Thoracic aorta (tissue), 2 donors: ENCODE measurements around the gene NOD2. TPM values are rescaled to one million over a fixed set of nuclear protein-coding genes. Genes with fewer than 3 reads are reported as not detected.

Source experiments
- ATAC-seq: fragments of 150-250 bp; one replicate; pipeline ENCODE4 v1.8.0; 2017; ENCODE audit warnings: low read depth; ENCODE audit not compliant: insufficient number of reproducible peaks, low FRiP score
- DNase-seq: peaks from one replicate; pipeline ENCODE4 v3.0.0-alpha.2; 2020; ENCODE audit warnings: low spot score
- H3K27ac ChIP-seq, 2 donors: fragments of 200-600 bp; sonication (generic); 1 replicate in 1 of 2; 2 replicates in 1 of 2; pipeline ENCODE4 v1.5.1; 2016; ENCODE audit warnings: mild to moderate bottlenecking in 2 of 2, moderate library complexity in 2 of 2
- H3K27me3 ChIP-seq: fragments of 200-600 bp; sonication (generic); replicated peaks from 2 replicates; pipeline ENCODE4 v1.6.0; 2016; ENCODE audit warnings: mild to moderate bottlenecking; ENCODE audit not compliant: insufficient read depth
- H3K36me3 ChIP-seq: fragments of 200-600 bp; sonication (generic); one replicate; pipeline ENCODE4 v1.5.1; 2016
- H3K4me1 ChIP-seq, 2 donors: fragments of 200-600 bp; sonication (generic); 1 replicate in 1 of 2; 2 replicates in 1 of 2; pipeline versions ENCODE4 v1.5.1 to v1.6.0; 2016; ENCODE audit warnings: low read depth in 2 of 2, mild to moderate bottlenecking in 1 of 2; ENCODE audit not compliant: control insufficient read depth in 1 of 2
- H3K4me3 ChIP-seq: fragments of 200-600 bp; sonication (generic); 2 replicates; pipeline ENCODE4 v1.5.1; 2016; ENCODE audit warnings: mild to moderate bottlenecking
- H3K9me3 ChIP-seq: fragments of 200-600 bp; sonication (generic); 2 replicates; pipeline ENCODE4 v1.5.1; 2016
- CTCF ChIP-seq: fragments of 200-600 bp; sonication (generic); IDR thresholded peaks from one replicate; pipeline ENCODE4 v1.5.1; 2019; ENCODE audit warnings: antibody characterized with exemption
- total RNA-seq, 2 donors: library from RNA; depleted of rRNA; stranded (reverse); fragments of >200 nt; gene quantifications; one replicate each; pipeline versions ENCODE4 v1.1.0 to v1.2.3, GENCODE V29; 2016

NOD2 gene
- total RNA-seq, 2 donors from 2014 or later, result 7.4 to 10.9 TPM

- H3K4me3 ChIP-seq, result no peak overlapping the region
- no peak for ATAC-seq
- DNase-seq, result no peak
- H3K4me1 ChIP-seq, result peaks cover under 1 to 4% of the 10 kb centered on the region in 2 donors
- TF ChIP-seq CTCF, result no peak
- H3K9me3 ChIP-seq, result peaks cover 7% of the 10 kb centered on the region
- H3K27ac ChIP-seq, result no peak overlapping the region
- H3K27me3 ChIP-seq, result no peaks in the 10 kb centered on the region
- H3K36me3 ChIP-seq, result peaks cover 5% of the 10 kb centered on the region
Observed at GRCh38 chr16:50673496-50674275, 19.7 kb upstream of the NOD2 start.

GRCh38 chr16:50674831-50675230 is 18.6 kb upstream of the NOD2 start:
- DNase-seq, result no peak
- no peak for ATAC-seq

GRCh38 chr16:50675686-50676610 is 17.5 kb upstream of the NOD2 start:
- Histone ChIP-seq H3K4me3 (no peak overlapping the region), H3K36me3 (peaks cover 5% of the 10 kb centered on the region), H3K4me1 (no peaks in the 10 kb centered on the region), H3K27ac (no peak overlapping the region), H3K27me3 (no peaks in the 10 kb centered on the region), H3K9me3 (peaks cover 7% of the 10 kb centered on the region)
- TF ChIP-seq CTCF, result no peak
- ATAC-seq (no peak), DNase-seq (no peak)

More at GRCh38 chr16:50674831-50675230, 18.6 kb upstream of the NOD2 start:
- H3K27me3 ChIP-seq, result no peaks in the 10 kb centered on the region
- no peak overlapping the region for H3K27ac ChIP-seq
- peaks cover 5% of the 10 kb centered on the region for H3K36me3 ChIP-seq
- no peak overlapping the region for H3K4me3 ChIP-seq
- TF ChIP-seq CTCF, result no peak
- no peaks in the 10 kb centered on the region for H3K4me1 ChIP-seq
- peaks cover 7% of the 10 kb centered on the region for H3K9me3 ChIP-seq

- DNase-seq (no peak), ATAC-seq (no peak)
- H3K27me3 ChIP-seq, result no peaks in the 10 kb centered on the region
- peaks cover 5% of the 10 kb centered on the region for H3K9me3 ChIP-seq
- H3K4me3 ChIP-seq, result no peak overlapping the region
- no peak for TF ChIP-seq CTCF
- peaks cover 5% of the 10 kb centered on the region for H3K36me3 ChIP-seq
- no peak overlapping the region for H3K27ac ChIP-seq
- H3K4me1 ChIP-seq, result no peaks in the 10 kb centered on the region
Observed at GRCh38 chr16:50676684-50677225, 16.7 kb upstream of the NOD2 start.

GRCh38 chr16:50677351-50677750 is 16.1 kb upstream of the NOD2 start:
- DNase-seq, result no peak
- peak; percentile 28 for TF ChIP-seq CTCF
- no peaks in the 10 kb centered on the region for H3K27me3 ChIP-seq

More at GRCh38 chr16:50677351-50677750, 16.1 kb upstream of the NOD2 start:
- H3K4me1 ChIP-seq, result no peaks in the 10 kb centered on the region
- no peaks in the 10 kb centered on the region for H3K36me3 ChIP-seq
- no peak for ATAC-seq
- H3K9me3 ChIP-seq, result no peaks in the 10 kb centered on the region
- H3K27ac ChIP-seq, result no peak overlapping the region
- H3K4me3 ChIP-seq, result no peak overlapping the region
